LoVo (cell line): Measurements from ENCODE around the gene GPR153.

ENCODE experiments used
- DNase-seq: peaks from one replicate; pipeline ENCODE4 v3.0.0-alpha.2; 2016; ENCODE audit warnings: low spot score

The GPR153 gene

DNA sequence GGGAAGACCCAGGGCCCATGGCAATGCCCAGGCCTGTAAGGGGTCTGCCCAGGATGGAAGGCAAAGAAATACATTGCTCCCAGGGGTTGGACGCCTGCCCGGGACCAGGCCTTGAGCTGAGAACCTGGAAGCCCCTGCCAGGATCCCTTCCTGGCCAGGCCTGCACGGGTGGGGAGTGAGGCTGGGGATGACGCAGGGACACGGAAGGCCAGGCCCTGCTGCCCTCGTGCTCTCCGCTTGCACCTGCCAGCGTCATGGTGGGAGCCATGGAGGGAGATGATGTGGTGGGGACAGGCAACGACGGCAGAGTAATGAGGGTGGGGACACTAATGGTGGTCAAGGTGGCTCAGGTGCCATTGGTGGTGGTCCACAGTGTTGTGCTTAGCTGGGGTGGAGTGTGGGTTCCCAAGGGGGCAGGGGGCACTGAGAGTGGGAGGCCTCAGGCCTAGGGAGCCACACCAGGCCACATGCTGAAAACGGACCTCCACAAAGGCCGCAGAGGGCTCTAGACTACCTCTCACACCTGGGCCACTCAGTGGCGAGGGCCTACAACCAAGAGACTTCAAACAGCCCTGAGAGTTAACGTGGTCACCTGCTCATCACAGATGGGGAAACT is 12.6 kb downstream of the GPR153 start:
- no peak for DNase-seq

- no peak for DNase-seq
Observed at GRCh38 chr1:6247651-6248050, 13.2 kb downstream of the GPR153 start.

DNA sequence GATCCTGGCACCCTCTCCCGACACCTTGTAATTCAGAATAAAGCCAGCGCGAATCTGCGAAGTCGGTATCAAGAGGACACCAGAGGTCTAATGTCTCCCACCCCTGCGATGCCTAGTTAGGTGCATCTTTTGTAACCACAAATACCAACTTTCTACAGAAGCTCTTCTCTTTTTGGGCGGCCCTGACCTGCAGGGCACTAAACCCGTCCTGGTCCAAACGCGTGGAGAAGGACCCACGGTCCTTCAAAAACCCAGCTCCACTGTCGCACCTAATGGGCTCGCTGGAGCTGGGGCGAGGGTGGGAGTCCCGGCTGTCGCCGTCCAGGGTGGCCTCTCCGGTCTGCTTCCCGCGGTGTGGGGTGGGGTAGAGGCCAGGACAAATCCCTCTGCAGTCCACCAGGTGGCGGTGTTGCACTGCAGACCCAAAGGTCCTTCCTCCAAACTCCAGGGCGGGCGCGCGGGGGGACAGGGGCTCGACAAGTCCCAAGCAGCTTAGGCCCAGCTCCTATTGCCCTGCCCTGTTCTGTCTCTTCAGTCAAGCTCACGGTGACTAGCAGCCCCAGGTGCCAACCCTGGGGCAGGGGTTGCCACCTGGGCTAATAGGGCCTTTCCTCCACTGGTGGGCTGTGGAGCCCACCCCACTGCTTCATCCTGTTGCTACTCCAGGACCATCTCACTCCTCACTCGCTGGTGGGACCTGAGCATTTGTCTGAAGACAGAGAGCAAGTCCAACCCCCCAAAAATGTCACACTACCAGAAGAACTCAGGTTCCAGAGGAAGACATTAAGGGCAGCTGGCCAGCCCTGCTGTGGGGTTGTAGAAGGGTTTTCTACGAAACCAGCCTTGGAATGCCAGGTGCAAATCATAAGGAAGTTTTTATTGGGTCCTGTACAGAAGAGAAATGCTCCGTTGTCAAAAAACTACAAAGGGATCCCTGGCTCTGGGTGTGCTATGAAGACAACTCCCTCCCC is 14.1 kb downstream of the GPR153 start:
- peak; percentile 72 for DNase-seq

- DNase-seq: no peak
Observed at GRCh38 chr1:6245869-6246496, 14.9 kb downstream of the GPR153 start.

DNA sequence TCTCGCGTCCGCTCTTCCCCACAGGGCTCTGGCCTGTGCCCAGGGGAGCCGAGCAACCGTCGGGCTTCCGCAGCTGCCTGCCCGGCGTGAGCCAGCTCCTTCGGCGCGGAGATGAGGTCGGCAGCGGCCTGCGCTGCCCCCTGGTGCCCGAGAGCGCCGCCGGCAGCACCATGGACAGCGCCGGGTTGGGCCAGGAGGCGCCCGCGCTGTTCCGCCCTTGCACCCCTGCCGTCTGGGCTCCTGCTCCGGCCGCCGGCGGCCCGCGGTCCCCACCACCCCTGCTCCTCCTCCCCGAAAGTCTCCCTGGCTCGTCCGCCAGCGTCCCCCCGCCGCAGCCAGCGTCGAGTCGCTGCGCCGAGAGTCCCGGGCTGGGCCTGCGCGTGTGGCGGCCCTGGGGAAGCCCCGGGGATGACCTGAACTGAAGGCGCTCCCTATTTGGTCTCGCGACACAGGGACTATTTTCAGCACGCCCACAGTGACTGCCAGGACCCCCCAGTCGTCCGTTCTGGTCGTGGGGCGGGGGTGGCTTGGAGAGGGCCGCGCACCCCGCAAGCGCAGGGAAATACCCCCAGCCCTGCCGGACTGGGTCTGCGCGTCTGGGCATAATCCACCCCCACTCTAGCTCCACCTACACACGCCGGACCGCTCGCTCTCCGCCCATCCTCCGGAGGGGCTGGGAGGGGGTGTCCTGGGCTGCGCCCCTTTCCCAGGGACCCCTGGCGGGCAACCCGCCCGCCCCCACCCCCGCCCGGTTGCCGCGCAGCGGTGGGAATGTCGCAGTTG is 15.6 kb downstream of the GPR153 start:
- peak; percentile 84 for DNase-seq

DNA sequence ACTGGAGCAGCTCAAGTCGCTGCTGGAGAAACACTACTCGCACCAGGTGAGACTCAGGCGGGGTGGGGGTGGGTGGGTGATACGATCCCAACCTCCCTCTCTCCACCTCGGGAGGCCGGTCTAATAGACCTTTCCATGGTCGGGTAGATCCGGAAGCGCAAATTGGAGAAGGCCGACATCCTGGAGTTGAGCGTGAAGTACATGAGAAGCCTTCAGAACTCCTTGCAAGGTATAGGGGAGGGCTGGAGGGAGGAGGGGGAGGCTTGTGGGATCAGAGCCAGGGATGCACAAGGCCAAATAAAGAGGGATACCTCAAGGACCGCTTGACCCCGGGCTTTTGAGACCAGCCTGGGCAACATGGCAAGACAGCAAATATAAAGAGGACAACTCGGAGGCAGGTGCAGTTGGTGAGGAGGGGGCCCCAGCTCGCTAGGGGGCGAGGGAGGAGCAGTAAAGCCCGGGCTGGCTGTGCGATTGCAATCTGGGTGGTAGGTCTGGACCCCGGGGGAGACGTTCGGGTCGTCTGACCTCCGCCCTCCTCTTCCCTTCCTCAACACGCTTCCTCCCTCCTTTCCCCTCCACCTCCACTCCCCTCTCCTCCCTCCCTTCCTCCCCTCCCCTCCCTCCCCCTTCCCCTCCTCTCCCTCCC is 16.4 kb downstream of the GPR153 start:
- DNase-seq: no peak

- no peak for DNase-seq
Observed at GRCh38 chr1:6243993-6244392, 16.9 kb downstream of the GPR153 start, which contains the start of gene HES3. Gene HES3 (plus strand): TSS chr1:6244179. CDS start chr1:6244366, 187 bp downstream.

DNA sequence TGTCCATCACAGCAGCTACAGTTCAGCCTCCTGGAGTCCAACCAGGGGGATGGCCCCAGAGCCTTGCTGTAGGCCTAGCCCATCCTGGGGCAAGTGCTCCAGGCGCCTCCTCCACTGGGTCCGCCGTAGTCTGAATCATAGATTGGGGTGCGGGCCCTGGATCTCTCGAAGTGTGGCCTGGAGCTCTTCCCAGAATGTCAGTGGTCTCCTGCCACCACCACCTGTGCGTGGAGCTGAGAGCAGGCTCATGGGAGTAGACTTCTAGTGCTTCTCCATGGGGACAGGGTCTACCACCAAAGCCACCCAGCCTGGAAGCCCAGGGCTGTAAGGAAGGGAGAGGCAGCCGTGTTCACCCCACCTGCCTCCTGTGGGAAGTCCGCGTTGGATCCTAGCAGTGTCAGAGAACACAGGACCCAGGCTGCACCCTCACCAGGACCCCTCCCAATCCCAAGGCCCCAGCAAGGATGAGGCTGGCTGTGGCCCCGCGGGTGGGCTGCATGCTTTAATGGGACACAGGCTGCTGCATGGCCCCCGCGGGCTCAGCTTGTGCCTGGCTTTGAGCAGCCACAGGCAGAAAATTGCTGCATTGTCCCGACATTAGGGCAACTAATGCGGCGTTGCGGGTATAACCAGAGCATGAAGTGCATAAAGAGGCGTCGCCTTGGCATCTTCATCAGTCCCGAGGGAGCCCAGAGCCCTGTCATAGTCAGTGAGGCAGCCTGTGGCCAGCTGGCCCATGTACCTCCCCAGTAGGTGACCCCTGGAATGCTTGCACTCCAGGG is 17.7 kb downstream of the GPR153 start:
- DNase-seq: no peak

GRCh38 chr1:6241887-6242740 is 18.8 kb downstream of the GPR153 start:
- no peak for DNase-seq

DNA sequence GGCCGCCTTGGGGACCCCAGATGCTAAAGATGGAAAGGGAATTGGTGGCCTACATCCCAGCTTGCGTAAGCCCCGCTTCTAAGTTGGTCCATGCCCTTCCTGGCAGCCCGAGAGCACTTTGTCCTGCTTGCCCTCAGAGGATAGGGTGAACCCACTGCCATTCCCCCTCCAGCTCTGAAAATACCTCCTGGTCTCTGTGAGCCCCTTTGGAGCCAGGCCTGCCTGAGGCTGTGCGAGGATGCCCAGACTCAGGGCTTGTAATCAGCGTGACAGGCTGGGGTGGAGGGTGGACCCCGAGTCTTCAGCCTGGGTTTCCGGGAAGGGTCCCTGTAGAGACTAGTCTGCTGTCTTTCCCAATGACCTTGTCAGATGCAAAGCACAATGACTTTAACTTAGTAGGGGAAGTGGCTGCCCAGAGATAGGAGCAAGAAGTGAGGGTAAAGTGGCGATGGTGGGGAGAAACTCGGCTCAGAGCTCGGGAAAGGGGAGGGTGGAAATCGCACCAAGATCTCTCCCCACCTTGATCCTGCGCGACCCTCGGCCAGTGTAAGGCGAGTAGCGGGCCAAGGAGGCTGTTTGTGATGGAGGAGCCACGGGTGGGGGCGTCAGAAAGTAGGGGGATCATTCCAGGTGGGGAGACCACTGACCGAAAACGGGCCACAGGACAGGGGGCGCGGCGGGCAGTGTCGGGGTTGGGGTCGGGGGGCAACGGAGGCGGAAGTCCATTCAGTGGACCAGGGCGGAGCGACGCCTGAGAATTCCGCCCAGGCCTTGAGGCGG is 19.6 kb downstream of the GPR153 start:
- DNase-seq: no peak

DNA sequence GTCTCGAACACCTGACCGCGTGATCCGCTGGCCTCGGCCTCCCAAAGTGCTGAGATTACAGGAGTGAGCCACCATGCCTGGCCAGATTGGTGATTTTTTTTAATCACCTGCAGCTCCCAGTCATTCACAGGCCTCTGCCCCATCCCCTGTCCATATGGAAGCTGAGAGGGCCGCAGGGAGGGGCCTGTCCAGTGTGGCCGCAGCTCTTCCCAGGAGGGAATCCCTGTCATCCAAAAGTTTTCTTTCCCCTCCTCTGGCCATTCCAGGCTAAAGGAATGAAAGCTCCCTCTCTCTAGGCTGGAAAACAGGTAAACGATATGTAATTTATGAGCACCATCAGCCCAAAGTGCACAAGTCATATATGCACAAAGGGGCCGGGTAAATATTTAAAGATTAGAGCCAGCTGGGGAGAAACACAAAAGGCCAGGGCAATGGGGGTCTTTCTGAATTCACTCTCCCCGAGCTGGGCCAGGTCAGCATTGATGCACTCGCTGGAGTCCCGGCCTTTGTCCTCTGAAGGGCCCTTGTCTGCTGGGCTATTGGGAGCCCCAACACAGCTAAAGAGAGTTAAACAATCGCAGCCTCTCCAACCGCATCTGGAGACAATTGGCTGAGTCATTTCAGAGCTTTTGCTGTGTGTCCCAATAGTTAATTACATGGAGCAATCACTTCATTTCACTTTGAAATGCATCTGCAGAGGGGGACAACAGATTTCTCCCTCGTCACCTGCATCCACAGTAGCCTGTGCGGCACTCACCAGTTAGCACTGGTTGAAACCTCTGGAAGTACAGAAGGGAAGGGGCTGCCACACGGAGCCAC is 20.7 kb downstream of the GPR153 start:
- DNase-seq: no peak

DNA sequence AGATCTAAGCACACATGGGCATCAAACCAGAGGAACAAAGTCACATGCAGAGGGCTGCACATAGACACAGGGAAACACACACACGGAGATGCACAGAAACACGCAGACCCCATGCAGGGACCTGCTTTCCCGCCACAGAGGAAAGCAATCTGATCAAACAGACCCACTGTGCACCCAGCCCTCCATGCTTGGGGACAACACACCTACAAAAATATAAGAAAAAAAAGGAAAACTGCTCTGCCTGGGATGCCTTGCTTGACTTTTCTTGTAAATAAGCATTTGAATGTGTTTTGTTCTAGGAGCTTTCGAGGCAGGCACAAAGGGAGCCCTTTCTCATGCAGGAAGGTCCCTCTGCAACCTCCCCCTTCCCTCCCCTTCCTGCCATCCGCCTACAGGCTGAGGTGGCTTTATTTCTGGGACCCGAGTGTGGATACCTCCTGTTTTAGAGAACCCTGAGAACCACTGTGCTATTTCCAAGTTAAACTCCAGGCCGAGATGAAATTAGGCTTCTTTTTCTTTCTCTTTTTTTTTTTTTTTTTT is 21.6 kb downstream of the GPR153 start:
- DNase-seq: no peak

- no peak for DNase-seq
Observed at GRCh38 chr1:6237093-6237492, 23.8 kb downstream of the GPR153 start.

DNA sequence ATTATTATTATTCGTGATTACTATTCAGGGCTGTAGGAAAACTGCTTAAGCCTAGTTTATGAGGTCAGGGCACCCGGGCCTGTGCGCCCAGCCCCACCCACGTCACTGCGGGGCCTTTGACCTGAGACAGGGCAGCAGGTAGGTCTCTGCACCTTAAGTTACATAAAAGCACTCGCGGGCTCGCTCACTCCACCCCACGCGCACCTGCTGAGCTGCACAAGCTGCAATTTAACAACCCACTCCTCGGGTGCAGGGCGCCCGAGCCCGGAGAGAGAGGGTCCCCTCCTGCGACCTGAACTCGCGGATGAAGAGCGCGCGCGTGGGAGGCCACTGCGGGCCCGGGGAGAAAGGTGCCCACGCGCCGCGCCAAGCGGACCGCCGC is 25.6 kb downstream of the GPR153 start:
- DNase-seq: peak; percentile 29

GRCh38 chr1:6234502-6235295 is 26.2 kb downstream of the GPR153 start:
- no peak for DNase-seq

DNA sequence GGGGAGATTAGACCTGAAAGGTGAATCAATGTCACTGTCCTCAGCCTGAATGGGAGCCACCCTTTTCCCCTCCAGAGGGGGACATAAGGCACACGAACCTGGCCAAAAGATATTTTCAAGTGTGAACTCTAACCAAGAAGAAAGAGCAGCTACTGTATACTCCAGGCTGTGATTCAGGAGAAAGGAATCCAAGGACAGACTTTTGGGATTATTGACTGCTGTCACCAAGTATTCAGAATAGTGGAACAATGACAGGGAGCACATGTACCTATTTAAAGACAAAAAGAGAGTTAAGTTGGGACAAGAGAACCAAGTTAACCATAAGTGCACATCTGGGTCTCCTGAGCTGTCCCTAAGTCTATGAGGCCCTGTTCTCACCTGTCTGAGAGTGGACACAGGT is 27.5 kb downstream of the GPR153 start:
- no peak for DNase-seq

DNA sequence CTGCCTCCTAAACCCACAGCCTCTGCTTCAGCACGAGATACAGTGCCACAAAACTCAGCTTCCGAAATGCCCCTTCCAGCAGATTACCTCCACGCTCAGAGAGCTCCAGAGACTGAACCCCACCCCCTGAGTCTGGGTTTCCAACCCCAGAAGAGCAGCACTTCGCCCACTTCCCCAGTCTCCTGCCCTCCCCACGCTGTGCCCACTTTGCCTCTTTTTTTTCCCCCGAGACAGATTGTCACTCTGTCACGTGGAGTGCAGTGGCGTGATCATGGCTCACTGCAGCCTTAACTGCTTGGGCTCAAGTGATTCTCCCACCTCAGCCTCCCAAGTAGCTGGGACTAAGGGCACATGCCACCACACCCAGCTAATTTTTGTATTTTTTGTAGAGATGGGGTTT is 35.2 kb downstream of the GPR153 start:
- no peak for DNase-seq
